A172 (cell line): ENCODE measurements around the gene SERTAD1. TPM values are rescaled to one million over a fixed set of nuclear protein-coding genes. Genes with fewer than 3 reads are reported as not detected.

Source experiments
- DNase-seq: peaks from one replicate; pipeline ENCODE4 v3.0.0-alpha.2; 2015; ENCODE audit warnings: low spot score
- total RNA-seq: library from RNA; depleted of rRNA; stranded (reverse); fragments of >200 nt; shearing (Covaris generic); gene quantifications from 2 replicates; pipeline ENCODE4 v1.2.3, GENCODE V29; 2014

Gene SERTAD1
- total RNA-seq, 1 experiment from 2014 or later = 10.2 TPM

DNA sequence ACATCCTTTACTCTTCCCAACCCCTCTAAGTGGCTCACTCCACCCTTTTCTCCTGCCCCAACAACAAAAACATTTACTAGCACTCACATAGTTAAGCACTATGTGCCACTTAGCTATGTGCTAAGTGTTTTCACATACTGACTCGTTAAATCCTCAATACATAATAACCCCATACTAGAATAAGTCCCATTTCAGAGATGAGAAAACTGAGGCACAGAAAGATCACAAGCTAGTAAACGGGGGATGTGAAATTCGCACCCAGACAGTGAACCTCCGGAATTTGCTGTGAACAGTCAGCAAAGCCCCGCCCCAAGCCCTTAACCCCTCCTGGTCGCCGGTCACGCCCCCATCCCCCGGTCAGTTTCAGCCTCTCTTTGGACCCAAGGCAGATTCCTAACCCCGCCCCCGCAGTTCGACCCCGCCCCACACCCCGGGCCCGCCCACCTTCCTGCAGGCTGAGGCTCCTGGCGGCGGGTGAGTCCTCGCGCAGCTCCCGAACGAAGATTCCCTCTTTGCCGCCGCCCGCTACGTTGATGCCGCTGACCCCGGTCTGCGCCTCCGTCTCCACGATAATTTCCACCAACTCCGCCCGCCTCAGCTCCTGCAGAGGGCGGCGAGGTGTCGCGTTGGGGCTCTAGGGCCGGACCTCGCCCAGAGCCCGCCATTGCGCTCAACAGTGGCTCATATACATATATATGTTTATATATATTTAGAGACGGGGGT, 22.4 kb downstream of the SERTAD1 start:
- peak; percentile 85 for DNase-seq

DNA sequence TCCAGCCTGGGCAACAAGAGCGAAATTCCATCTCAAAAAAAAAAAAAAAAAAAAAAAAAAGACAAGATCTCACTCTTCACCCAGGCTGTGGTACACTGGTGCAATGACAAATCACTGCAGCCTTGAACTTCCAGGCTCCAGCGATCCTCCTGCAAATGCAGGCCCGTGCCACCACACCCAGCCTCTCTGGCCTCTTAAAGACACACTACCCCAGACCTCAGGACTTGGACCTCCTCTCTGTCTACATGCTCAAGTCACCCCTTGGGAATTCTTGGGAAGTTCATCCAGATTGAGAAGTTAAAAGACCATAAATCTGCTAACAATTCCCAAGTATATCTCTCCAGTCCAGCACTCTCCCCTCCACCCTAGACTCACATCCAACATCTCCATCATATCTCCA, 25.2 kb downstream of the SERTAD1 start:
- DNase-seq = no peak

DNA sequence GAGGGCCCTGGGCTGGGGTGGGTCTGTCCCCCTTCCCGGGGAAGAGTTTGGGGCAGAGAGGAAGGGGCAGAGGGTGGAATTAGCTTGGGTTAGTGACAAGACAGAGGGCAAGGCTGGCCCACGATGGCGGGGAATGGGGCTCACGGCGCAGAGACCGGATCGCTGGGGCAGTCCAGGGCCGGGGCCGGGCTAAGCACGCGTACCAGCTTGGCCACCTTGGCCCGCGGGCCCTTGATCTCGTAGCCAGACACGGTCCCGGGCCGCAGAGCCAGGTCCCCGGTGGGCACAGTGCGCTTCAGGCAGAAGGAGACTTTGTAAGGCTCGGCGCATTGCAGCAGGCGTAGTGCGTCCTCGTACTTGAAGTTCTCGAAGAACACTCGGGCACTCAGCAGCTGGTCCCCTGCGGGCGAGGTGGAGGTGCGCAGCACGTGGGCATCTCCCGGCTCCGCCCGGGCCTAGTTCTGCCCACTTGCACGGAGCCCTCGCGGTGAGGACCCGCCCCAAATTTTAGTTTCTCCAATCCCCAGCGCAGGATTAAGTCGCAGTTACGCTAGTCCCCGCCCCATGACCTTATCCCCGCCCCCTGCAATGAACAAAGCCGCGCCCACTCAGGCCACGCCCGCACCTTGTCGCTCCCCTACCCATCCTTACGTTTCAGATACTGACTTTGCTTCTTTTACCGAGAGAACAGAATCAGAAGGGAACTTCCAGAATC, 27.2 kb downstream of the SERTAD1 start:
- DNase-seq = no peak

DNA sequence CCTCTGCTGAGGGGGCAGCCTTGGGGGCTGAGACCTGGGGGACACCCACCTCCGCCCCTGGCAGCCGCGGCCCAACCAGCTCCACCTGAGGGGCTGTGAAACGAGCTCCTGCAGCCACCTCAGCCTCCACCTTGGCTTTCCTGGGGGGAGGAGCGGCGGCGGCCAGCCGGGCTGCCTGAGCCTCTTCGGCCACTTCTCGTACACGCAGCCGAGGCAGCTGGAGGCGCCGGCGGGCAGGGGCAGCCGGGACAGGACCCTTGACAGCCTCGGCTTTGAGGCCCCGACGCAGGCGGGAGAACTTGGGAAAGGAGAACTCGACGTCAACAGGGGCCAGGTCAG, 28.3 kb downstream of the SERTAD1 start:
- DNase-seq = no peak

DNA sequence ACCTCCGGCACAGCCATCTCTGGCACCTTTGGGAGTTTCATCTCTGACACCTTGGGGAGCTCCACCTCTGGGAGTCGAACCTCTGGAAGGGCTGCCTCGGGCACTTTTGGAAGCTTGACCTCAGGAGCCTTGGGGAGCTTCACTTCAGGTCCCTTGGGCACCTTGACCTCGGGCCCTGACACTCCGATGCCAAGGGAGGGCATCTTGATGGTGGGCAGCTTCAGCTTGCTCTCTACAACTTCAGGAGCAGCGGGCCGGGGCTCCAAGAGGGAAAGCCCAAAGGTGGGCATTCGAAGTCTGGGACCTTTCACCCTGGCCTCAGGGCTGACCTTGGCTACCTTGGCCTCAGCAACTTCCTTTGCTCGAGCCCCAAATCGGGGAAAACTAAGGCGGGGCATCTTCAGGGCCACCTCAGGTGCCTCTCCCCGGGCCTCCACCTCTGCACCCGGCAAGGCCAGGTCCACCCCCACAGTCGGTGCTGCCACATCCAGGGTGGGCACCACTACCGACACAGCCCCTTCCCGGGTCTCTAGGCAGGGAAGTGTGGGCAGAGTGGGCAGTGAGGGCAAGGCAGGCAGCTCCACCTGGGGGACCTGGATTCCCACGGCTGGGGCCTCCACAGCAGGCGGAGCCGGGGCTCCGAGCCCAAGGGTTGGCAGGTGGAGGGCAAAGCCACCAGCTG, 28.8 kb downstream of the SERTAD1 start:
- DNase-seq = no peak

DNA sequence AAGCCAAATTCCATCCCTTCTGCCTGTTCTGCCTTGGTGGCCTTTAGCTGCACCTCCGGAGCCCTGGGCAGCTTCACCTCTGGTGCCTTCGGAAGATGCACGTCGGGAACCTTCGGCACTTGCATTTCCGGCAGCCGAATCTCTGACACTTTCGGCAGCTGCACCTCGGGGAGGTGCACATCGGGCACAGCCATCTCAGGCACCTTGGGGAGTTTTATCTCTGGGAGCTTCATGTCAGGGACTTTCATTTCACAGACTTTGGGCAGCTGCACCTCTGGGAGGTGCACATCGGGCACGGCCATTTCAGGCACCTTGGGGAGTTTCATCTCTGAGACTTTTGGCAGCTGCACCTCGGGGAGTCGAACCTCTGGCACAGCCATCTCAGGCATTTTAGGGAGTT, 29.8 kb downstream of the SERTAD1 start:
- no peak for DNase-seq

DNA sequence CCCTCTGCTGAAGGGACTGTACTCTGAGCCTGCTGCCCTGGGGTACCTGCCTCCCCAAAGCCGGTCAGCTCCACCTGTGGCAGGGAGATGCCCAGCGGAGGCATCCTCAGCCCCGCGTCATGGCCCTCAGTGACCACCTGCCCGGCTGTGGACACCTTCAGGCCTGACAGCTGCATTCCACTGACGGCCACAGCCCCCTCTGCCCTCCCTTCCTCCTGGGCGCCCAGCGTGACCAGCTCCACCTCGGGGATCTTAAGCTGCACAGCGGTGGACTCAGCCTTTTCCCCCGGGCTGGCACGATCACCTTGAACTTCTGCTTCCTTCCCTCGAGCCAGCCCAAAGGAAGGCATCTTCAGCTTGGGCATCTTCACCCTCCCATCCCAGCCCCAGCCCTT, 31.0 kb downstream of the SERTAD1 start:
- DNase-seq = no peak

DNA sequence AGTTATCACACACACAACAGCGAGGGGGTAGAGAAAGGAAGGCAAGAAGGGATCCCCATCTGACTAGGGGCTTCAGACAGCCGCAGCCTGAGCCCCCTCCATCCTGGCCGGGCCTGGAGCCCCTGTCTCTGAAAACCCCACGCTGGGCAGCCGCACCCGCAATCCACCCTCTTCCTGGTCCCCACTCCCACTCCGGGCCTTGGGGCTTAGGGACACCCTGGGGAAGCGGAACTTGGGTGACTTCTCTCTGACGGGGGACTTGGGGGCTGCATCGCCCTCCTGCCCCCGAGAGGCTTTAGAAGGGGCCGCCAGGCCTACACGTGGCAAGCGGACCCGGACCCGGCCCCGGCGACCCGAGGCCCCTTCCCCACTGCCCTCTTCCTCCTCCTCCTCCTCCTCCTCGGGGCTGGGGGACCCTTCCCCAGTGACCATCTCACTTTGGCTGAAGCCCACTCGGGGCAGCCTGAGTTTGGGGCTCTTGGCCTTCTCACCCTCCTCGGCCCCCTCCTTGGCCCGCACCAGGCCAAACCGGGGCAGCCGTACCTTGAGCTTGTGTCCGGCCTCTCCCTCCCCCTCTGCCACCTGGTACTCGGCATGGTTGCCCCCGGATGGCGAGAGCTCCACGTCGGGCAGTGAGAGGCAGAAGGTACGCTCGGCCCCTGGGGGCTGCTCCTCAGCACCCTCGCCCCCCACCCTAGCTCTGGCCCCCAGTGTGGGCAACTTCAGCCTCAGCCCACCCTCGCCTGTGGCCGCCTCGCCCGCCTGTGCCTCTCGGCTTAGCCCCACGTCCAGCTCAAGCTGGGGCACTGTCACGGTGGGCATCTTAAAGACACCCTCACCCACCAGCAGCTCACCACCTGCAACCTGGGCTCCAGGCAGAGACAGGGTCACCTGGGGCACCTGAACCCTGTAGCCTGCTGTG, 31.6 kb downstream of the SERTAD1 start:
- no peak for DNase-seq

DNA sequence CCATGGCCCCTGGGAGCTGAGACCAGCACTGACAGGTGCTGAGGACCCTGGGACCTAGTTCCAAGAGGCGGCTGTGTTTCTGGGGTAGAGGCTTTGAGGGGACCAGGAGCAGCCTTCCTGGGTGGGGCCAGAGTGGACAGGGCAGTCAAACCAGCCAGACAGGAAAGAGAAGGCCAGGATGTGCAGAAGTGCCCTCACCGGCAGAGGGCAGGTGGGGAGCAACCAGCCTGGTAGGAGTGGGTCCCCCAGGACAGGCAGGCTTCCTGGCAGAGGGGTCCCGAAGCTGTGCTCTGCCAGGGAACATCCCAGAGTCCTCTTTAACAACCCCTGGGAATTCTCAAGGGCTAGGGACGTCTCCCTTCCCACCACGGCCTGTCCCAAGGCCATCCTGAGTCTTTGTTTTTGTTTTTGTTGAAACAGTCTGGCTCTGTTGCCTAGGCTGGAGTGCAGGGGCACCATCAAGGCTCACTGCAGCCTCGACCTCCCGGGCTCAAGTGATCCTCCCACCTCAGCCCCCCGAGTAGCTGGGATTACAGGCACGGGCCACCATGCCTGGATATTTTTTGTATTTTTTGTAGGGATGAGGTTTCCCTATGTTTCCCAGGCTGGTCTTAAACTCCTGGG, 32.8 kb downstream of the SERTAD1 start:
- no peak for DNase-seq

DNA sequence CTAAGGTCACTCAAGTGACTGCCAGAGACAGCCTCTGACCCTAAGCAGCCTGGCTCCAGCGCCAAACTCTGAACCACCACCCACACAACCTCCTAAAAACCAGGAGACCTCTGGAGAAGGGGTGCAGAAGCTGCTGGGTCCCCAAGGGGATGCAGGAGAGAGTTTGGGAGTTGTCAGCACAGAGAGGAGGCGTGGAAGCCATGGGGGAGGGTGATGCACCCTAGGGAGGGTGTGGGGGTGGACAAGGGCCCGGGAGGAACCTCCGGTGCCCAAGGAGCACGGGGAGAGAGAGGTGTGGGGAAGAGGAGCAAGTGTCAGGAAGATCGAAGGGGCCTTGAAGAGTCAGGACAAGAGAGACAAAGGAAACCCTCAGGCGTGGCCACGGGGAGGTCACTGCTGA, 33.7 kb downstream of the SERTAD1 start:
- DNase-seq = no peak

DNA sequence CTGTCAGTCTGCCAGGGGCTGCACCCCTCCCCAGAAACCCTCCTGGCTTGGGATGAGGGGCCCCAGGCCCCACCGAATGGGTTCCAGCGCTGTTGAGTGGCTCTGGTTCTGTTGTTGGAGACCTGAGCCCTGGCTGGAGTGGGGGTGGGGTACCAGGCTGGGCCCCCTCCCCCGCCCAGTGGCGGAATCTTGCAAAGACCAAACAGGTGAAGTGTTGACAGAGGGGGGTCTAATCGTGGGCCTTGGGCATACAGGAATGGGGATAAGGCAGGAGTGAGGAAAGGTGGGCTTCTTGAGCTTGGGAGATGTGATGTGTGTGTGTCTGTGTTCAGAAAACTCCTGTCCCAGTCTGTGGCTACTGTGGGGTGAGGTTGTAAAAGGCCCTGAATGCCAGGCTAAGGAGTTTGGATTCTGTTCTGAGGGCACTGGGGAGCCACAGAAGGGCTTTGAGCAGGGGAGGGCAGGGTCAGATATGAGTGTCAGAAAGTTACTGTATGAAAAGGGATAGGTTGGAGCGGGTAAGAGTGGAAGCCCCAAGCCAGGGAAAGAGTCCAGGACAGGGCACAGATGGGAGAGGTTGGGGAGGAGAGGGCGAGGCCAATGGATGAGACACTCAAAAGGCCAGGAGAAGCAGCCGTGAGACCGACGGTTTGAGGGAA, 35.6 kb downstream of the SERTAD1 start, which contains the start of gene HIPK4:
Gene HIPK4, minus strand, starts transcription at position 98 of the 659 bp plus-strand sequence. CDS start 279 bp downstream, outside the sequence.
- DNase-seq = no peak

DNA sequence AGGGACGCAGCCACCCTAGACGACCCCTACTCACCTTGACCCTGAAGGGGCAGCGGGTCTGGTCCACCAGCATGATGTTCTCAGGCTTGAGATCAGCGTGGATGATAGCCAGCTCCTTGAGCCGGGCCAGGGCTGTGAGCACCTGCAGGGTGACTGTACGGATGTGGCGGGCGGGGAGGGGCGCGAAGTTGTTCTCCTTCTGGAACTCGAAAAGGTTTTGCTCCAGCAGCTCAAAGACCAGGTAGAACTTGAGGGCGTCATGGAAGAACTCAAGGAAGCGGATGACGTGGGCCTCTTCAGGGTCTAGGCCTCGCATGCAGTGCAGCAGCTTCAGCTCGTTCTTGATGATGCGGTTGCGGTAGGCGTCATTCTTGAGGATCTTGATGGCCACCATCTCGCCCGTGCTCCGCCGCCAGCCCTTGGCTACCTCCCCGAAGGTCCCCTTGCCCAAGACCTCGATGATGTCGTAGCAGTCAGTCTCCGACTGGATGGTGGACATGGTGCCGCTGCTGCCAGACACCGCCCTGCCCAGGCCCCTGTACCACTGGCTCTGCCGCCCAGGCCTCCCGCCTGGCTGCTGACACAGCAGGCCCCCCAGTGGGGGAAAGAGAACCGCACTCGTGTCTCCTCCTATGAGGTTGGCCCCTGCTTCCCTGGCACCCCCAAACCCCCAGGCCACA, 36.2 kb downstream of the SERTAD1 start:
- DNase-seq = no peak

DNA sequence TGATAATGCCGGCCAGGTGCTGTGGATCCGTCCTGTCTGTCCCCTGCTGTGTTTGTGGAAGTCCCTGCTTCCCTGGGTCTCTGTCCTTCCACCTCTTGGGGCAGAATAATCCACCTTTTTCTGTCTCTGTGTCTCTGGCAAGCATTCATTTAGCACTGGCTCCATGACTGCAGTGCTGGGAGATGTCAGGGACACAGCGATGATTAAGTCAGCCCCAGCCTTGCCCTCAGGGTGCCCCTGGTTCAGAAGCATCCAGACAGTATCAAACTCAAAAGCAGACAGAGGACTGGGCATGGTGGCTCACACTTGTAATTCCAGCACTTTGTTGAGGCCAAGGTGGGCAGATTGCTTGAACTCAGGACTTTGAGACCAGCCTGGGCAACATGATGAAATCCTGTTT, 37.3 kb downstream of the SERTAD1 start:
- DNase-seq = no peak

DNA sequence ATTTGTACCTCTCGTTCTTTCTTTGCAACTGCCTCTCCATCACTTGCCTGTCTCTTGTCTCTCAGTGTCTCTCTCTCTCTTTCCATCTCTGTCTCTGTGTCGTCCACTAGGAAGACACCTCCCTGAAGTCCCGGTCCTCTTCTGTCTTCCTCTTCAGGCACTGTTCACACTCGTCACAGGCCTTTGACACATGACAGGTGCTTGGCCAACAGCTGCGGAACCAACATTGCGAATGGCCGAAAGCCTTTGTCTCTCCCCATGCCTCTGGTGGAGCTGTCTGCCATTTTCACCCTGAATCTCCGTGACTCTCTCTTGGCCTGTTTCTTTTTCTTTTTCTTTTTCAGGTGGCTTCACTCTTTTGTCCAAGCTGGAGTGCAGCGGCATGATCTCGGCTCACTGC, 38.6 kb downstream of the SERTAD1 start:
- no peak for DNase-seq

DNA sequence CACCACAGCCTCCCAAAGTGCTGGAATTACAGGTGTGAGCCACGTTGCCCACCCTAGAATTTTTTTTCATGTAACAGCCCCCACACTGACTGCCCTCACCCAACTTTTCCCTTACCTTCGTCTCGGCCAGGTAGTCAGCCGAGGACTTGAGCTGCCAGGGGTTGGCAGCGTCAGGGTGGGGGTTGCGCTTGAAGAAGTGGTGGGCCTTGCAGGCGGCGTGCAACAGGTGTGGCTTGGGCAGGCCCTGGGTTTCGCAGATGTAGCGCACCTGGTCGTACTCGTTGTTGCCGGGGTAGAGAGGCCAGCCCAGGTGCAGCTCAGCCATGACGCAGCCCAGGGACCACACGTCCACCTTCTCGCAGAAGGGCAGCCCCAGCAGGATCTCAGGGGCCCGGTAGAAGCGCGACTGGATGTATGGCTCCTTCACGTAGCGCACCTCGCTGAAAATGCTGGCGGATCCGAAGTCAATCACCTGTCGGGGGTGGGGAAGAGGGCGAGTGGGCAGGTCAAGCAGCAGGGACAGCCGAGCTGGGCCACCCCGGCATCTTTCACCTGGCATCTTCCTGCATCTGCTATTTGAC, 42.0 kb downstream of the SERTAD1 start:
- no peak for DNase-seq

DNA sequence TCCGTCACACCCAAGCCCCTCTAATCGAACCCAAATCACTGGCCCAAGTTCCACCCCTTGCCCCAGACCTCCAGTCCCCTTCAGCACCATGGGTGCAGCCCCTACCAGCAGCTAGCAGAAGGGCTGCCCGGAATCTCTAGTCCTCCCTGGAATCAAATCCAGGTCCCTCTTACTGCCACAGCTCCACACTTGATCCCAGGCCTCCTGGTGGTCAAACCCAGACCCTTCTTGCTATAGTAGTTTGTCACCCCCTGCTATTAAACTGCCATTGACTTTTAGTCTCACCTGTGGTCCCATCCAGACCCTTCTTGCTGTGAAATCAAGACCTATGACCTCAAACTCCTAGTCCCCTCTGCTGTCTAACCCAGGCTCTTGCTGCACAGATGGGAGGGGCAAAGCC, 44.5 kb downstream of the SERTAD1 start:
- no peak for DNase-seq

DNA sequence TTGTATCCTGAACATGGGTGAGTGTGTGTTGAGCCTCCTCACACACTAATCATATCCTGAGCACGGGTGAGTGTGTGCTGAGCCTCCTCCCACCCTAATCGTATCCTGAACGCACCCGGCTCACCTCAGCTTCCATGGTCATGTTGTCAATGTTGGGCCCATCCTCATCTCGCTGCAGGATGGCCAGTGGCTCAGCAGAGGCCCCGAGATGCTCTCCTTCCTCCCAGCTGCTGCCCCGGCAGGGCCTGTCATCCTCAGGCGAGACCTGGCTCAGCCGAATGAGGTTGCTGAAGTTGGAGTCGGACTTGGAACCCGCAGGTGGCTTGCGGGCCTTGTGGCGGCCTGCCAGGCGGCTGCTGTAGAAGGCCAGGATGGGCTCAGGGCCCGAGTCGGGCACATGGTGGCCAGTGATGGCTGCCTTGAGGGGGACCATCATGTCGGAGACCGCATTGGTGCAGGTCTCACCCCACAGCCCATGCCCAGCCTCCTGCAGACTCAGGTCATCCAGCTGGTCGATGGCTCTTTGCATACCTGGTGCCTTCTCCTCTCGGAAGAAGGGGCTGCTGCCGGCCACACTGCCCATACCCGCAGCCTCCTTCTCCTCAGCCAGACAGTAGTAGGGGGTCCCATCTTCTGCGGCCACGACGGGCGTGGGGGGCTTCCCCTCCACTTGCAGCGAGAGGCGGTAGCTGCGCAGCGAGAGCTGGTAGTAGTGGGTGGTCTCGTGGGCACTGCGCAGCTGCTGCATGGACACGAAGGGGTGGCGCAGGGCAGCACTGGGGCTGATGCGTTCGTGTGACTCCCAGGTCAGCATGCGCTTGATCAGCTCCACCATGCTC, 45.4 kb downstream of the SERTAD1 start:
- DNase-seq = no peak

DNA sequence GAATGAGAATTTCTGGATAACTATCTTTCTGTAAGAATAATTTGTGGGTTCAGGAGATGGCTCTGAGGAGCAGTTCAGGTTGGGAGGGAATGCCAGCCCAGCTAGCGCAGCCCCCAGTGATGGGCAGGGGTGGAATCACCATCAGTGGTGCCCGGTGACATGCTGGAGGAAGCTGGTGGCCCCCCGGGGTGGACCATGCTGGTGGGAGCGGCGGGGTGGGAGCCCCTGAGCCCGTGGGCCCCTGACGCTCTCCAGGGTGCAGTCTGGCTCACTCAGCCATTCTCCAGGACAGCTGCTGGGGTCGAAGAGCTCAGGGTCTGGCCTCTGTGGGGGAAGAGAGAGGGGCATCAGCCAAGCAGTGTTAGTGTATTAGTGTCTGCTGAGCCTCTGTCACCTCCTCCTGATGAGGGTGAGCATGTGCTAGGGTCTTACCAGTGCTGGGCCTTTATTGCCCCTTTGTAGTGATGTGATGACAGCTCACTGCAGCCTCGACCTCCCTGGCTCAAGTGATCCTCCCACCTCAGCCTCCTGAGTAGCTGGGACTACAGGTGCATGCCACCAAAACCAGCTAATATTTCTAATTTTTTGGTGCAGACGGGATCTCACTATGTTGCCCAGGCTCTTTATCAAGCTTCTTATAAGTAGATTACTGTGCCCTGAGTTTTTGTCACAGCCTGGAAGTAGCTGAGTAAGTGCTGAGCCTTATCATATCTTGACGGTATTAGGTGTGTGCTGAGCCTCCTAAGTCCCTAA, 46.2 kb downstream of the SERTAD1 start:
- no peak for DNase-seq
